Fibroblast of pulmonary artery (primary cell): ENCODE results near the gene ARID1A.
"Not testable (repeated sequence)": the region's sequence is repeated elsewhere in the genome, so short reads cannot be mapped to it uniquely, and the experiment has no call there.

ENCODE experiments used
- DNase-seq: peaks from one replicate; pipeline ENCODE4 v3.0.0-alpha.2; 2010; ENCODE audit warnings: low read depth
- H3K4me3 ChIP-seq: replicated peaks from 2 replicates; pipeline ENCODE4 v1.5.1; 2011; ENCODE audit warnings: low read depth, mild to moderate bottlenecking, control low read depth, low read length, moderate library complexity
- CTCF ChIP-seq: IDR thresholded peaks from 2 replicates; pipeline ENCODE4 v1.5.1; 2011; ENCODE audit warnings: mild to moderate bottlenecking, control low read depth, low read length, inconsistent platforms; ENCODE audit errors: missing control alignments

Gene ARID1A

GRCh38 chr1:26791148-26791547, 95.3 kb downstream of the ARID1A start:
- no peak overlapping the region for H3K4me3 ChIP-seq
- no peak for TF ChIP-seq CTCF
- DNase-seq = no peak

DNA sequence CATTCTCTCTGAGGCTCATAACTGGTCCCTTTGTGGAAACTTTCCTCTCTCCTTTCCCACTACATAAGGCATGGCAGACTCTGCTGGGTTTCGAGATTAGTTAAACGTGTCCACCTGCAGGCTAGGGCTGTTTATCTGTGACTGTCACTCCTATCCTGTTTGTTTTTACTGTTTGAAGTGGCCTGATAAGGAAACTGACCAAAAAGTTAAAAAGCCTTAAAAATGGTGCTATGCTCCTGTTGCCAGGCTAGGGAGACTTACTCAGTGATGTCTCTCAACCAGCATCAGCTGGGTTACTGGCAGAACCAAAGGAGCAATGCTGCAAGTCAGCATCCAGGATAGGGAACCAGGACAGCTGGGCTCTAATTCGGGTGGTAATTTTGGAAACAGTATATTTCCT, 95.8 kb downstream of the ARID1A start:
- no peak for TF ChIP-seq CTCF
- H3K4me3 ChIP-seq = no peak overlapping the region
- DNase-seq = no peak

- no peak for DNase-seq
- no peak for TF ChIP-seq CTCF
- no peak overlapping the region for H3K4me3 ChIP-seq
Observed at GRCh38 chr1:26792924-26793323, 97.1 kb downstream of the ARID1A start.

- no peak for DNase-seq
- TF ChIP-seq CTCF = no peak
Observed at GRCh38 chr1:26794391-26794790, 98.6 kb downstream of the ARID1A start.

DNA sequence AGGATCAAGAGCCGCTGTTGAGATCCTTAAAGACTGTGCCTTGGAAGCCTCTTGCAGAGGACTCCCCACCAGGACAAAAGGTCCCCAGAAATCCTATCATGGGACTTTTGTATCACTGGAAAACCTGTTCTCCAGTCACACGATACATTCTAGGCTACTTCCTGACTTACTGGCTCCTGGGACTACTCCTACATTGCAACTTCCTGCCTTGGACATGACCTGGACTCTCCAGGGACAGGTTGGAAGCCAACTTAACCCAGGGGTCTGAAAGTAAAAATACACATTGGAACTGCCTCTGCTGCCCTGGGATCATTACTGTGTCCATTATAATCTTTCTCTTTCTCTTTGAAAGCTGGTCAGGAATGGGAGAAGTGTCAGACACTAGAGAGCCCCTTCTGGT, 101.8 kb downstream of the ARID1A start:
- no peak for TF ChIP-seq CTCF
- no peak overlapping the region for H3K4me3 ChIP-seq
- DNase-seq = peak; percentile 45

More at GRCh38 chr1:26794391-26794790, 98.6 kb downstream of the ARID1A start:
- H3K4me3 ChIP-seq = no peak overlapping the region

- DNase-seq = peak; percentile 89
- H3K4me3 ChIP-seq = peak overlapping the region; percentile 0
- TF ChIP-seq CTCF = no peak
Observed at GRCh38 chr1:26799479-26800142, 103.8 kb downstream of the ARID1A start.

DNA sequence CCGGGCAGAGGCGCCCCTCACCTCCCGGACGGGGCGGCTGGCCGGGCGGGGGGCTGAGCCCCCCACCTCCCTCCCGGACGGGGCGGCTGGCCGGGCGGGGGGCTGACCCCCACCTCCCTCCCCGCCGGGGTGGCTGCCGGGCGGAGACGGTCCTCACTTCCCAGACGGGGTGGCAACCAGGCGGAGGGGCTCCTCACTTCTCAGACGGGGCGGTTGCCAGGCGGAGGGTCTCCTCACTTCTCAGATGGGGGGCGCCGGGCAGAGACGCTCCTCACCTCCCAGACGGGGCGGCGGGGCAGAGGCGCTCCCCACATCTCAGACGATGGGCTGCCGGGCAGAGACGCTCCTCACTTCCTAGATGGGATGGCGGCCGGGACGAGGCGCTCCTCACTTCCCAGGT, 108.1 kb downstream of the ARID1A start:
- DNase-seq = not testable (repeated sequence)

More for the DNA sequence above, 108.1 kb downstream of the ARID1A start:
- H3K4me3 ChIP-seq = not testable (repeated sequence)
